Activated naive CD8-positive, alpha-beta T cell treated with anti-CD3 and anti-CD28 coated beads for 36 hours (primary cell): Measurements from ENCODE around the gene ID3. TPM values are rescaled to one million over a fixed set of nuclear protein-coding genes. Genes with fewer than 3 reads are reported as not detected.
"Not testable (repeated sequence)": the region's sequence is repeated elsewhere in the genome, so short reads cannot be mapped to it uniquely, and the experiment has no call there.

Experiments
- DNase-seq: peaks from one replicate; pipeline ENCODE4 v3.0.0; 2021
- H3K27ac Mint-ChIP-seq: one replicate; pipeline ENCODE4 v1.8.0; 2022; ENCODE audit warnings: mild to moderate bottlenecking, moderate library complexity, mixed read lengths
- H3K27me3 Mint-ChIP-seq: one replicate; pipeline ENCODE4 v1.8.0; 2022; ENCODE audit warnings: mild to moderate bottlenecking, mixed read lengths
- H3K36me3 Mint-ChIP-seq: one replicate; pipeline ENCODE4 v1.8.0; 2021; ENCODE audit warnings: mild to moderate bottlenecking, mixed read lengths
- H3K4me1 Mint-ChIP-seq: one replicate; pipeline ENCODE4 v1.8.0; 2021; ENCODE audit warnings: mixed read lengths
- H3K4me3 Mint-ChIP-seq: one replicate; pipeline ENCODE4 v1.8.0; 2022; ENCODE audit warnings: mild to moderate bottlenecking, moderate library complexity, mixed read lengths
- H3K9me3 Mint-ChIP-seq: one replicate; pipeline ENCODE4 v1.8.0; 2022; ENCODE audit warnings: mixed read lengths
- total RNA-seq, 2 experiments: library from RNA; stranded (reverse); gene quantifications; one replicate each; pipeline ENCODE4 v1.2.3, GENCODE V29; 2021

ID3 gene
- total RNA-seq, 2 experiments from 2014 or later: 59.1 to 59.5 TPM

- no peaks in the 10 kb centered on the region for H3K27me3 Mint-ChIP-seq
- peak overlapping the region; percentile 85 for H3K4me3 Mint-ChIP-seq
- peak overlapping the region; percentile 90 for H3K27ac Mint-ChIP-seq
Measured at GRCh38 chr1:23553231-23554126, 5.8 kb downstream of the ID3 start.

GRCh38 chr1:23551849-23552248 is 7.5 kb downstream of the ID3 start:
- H3K27me3 Mint-ChIP-seq: no peaks in the 10 kb centered on the region
- no peak for DNase-seq
- peaks cover 46% of the 10 kb centered on the region for H3K4me1 Mint-ChIP-seq
- no peaks in the 10 kb centered on the region for H3K9me3 Mint-ChIP-seq
- no peak overlapping the region for H3K27ac Mint-ChIP-seq
- H3K36me3 Mint-ChIP-seq: peaks cover 2% of the 10 kb centered on the region
- no peak overlapping the region for H3K4me3 Mint-ChIP-seq

More at GRCh38 chr1:23553231-23554126, 5.8 kb downstream of the ID3 start:
- Mint-ChIP-seq H3K9me3 (no peaks in the 10 kb centered on the region), H3K4me1 (peaks cover 53% of the 10 kb centered on the region), H3K36me3 (peaks cover 15% of the 10 kb centered on the region)
- DNase-seq: no peak

DNA sequence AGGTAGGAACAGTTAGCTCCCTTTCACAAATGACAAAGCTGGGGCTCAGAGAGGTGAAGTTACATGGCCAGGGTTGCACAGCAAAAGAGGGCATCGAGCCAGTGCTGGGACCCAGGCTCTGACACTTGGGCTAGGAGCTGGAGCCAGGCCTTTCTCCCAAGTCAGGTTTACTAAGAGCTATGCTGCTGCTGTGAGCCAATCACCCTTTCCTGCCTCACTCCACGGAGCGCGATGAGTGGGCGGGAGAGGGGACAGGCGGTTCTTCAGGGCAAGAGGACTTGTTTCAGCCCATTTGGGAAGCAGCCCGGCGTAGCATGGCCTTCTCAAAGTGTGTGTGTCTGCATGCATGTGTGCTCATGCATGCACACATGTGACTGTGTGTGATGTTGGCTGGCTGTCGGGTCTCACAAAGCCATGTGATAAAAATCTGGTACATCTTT is 10.6 kb downstream of the ID3 start:
- peaks cover 23% of the 10 kb centered on the region for H3K4me1 Mint-ChIP-seq
- H3K9me3 Mint-ChIP-seq: no peaks in the 10 kb centered on the region
- H3K27me3 Mint-ChIP-seq: no peaks in the 10 kb centered on the region
- DNase-seq: no peak
- no peaks in the 10 kb centered on the region for H3K36me3 Mint-ChIP-seq
- H3K27ac Mint-ChIP-seq: no peak overlapping the region
- no peak overlapping the region for H3K4me3 Mint-ChIP-seq

- H3K4me1 Mint-ChIP-seq: peaks cover 14% of the 10 kb centered on the region
- no peak overlapping the region for H3K27ac Mint-ChIP-seq
- no peaks in the 10 kb centered on the region for H3K27me3 Mint-ChIP-seq
- DNase-seq: no peak
- H3K9me3 Mint-ChIP-seq: no peaks in the 10 kb centered on the region
- no peaks in the 10 kb centered on the region for H3K36me3 Mint-ChIP-seq
- no peak overlapping the region for H3K4me3 Mint-ChIP-seq
Measured at GRCh38 chr1:23546897-23547584, 12.3 kb downstream of the ID3 start.

DNA sequence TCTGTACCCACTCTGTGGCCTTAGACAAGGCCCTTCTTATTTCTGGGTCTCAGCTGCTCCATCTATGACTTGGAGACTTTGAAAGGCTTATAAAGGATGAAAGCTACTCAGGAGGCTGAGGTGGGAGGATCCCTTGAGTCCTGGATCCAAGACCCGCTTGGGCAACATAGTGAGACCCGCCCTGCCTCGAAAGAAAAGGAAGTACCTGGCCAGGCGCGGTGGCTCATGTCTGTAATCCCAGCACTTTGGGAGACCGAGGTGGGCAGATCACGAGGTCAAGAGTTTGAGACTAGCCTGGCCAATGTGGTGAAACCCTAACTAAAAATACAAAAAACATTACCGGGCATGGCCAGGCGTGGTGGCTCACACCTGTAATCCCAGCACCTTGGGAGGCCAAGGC is 13.4 kb downstream of the ID3 start:
- Mint-ChIP-seq H3K4me1 (peaks cover 4% of the 10 kb centered on the region), H3K4me3 (no peak overlapping the region), H3K36me3 (no peaks in the 10 kb centered on the region)

GRCh38 chr1:23544444-23545389 is 14.6 kb downstream of the ID3 start:
- Mint-ChIP-seq H3K27me3 (no peaks in the 10 kb centered on the region), H3K4me1 (peaks cover 5% of the 10 kb centered on the region), H3K9me3 (no peaks in the 10 kb centered on the region), H3K27ac (no peak overlapping the region), H3K4me3 (no peak overlapping the region), H3K36me3 (no peaks in the 10 kb centered on the region)
- peak; percentile 69 for DNase-seq

More for the DNA sequence above, 13.4 kb downstream of the ID3 start:
- Mint-ChIP-seq H3K27me3 (no peaks in the 10 kb centered on the region), H3K9me3 (no peaks in the 10 kb centered on the region), H3K27ac (no peak overlapping the region)
- no peak for DNase-seq

DNA sequence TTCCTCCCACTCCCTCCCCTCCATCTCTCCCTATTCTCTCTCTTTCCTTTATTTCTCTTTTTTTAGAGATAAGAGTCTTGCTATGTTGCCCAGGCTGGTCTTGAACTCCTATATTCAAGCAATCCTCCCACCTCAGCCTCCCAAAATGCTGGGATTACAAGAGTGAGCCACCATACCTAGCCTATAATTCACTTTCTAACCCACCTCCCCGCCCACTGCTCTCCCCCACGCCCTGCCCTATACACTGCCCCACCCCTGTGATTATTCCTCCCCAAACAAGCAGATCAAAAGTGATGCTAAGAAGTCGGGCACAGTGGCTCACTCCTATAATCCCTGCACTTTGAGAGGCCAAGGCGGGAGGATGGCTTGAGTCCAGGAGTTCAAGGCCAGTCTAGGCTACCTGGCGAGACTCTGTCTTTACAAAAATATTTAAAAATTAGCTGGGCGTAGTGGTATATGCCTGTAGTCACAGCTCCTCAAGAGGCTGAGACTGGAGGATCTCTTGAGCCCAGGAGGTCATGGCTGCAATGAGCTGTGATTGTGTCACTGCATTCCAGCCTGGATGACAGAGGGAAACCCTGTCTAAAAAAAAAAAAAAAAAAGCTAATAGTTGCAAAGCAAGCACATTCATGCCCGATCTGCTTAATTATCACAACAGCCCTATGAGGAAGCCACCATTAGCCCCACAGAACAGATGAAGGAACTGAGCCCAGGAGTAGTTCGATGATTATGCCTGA is 15.4 kb downstream of the ID3 start:
- Mint-ChIP-seq H3K9me3 (no peaks in the 10 kb centered on the region), H3K4me3 (no peak overlapping the region), H3K27me3 (no peaks in the 10 kb centered on the region), H3K27ac (no peak overlapping the region), H3K36me3 (no peaks in the 10 kb centered on the region), H3K4me1 (peaks cover 7% of the 10 kb centered on the region)
- DNase-seq: no peak

GRCh38 chr1:23542940-23543339 is 16.4 kb downstream of the ID3 start:
- H3K36me3 Mint-ChIP-seq, H3K4me3 Mint-ChIP-seq, H3K4me1 Mint-ChIP-seq, H3K27me3 Mint-ChIP-seq, DNase-seq, H3K9me3 Mint-ChIP-seq, H3K27ac Mint-ChIP-seq: not testable (repeated sequence)

DNA sequence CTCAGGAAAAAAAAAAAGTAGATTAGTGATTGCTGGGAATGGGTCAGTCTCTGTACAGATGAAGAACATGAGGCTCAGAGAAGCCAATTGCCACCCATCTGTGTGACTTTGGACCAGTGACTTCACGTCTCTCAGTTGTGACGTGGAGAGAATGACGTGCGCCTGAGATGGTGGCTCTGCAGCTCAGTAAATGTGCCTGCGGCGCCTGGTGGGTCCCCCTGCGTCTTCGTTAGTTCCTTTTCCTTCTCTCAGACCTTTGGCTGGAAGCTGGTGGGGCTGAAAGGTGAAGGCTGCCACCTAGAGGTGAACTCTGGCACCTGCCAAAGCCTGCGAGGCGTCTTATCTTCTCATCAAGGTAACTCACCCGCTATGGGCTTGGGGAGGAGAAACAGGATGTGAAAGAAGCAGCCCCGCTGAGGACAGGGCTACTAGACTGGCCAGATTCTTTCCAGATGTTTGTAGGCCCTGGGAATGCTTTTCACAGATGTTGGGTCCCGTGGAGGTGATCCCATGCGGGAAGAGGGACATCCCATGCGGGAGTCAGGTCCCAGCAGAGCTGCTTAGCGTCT is 19.5 kb downstream of the ID3 start:
- DNase-seq: peak; percentile 89
- Mint-ChIP-seq H3K4me1 (peaks cover 11% of the 10 kb centered on the region), H3K27ac (no peak overlapping the region), H3K27me3 (no peaks in the 10 kb centered on the region), H3K36me3 (no peaks in the 10 kb centered on the region), H3K9me3 (no peaks in the 10 kb centered on the region), H3K4me3 (peak overlapping the region; percentile 14)

- Mint-ChIP-seq H3K9me3 (no peaks in the 10 kb centered on the region), H3K27ac (no peak overlapping the region), H3K36me3 (no peaks in the 10 kb centered on the region), H3K27me3 (no peaks in the 10 kb centered on the region), H3K4me3 (no peak overlapping the region), H3K4me1 (peaks cover 18% of the 10 kb centered on the region)
- DNase-seq: no peak
Measured at GRCh38 chr1:23537296-23537973, 21.9 kb downstream of the ID3 start.

GRCh38 chr1:23533246-23534023 is 25.9 kb downstream of the ID3 start:
- peaks cover 35% of the 10 kb centered on the region for H3K4me1 Mint-ChIP-seq
- no peak for DNase-seq
- H3K27ac Mint-ChIP-seq: no peak overlapping the region
- no peaks in the 10 kb centered on the region for H3K9me3 Mint-ChIP-seq
- H3K4me3 Mint-ChIP-seq: no peak overlapping the region
- H3K36me3 Mint-ChIP-seq: peaks cover 21% of the 10 kb centered on the region
- peaks cover 11% of the 10 kb centered on the region for H3K27me3 Mint-ChIP-seq

- no peaks in the 10 kb centered on the region for H3K9me3 Mint-ChIP-seq
- peaks cover 11% of the 10 kb centered on the region for H3K27me3 Mint-ChIP-seq
- peak overlapping the region; percentile 92 for H3K4me3 Mint-ChIP-seq
- peak overlapping the region; percentile 97 for H3K27ac Mint-ChIP-seq
- DNase-seq: no peak
- H3K36me3 Mint-ChIP-seq: peaks cover 31% of the 10 kb centered on the region
- H3K4me1 Mint-ChIP-seq: peaks cover 44% of the 10 kb centered on the region
Measured at GRCh38 chr1:23531562-23532094, 27.7 kb downstream of the ID3 start.
